ENCODE data around the gene GRIFIN.

Gene GRIFIN

GRCh38 chr7:2512179-2512661 lies 36.0 kb upstream of the GRIFIN start:
- DNase-seq (ENCODE audit: low read depth) = no peak
- no peak overlapping the region for H3K4me3 ChIP-seq (ENCODE audit: low read depth, low read length)
- no peak for TF ChIP-seq CTCF (IDR thresholded peaks at IDR 0.05; ENCODE audit: control insufficient read depth, extremely low read depth, insufficient read depth)

- no peak for TF ChIP-seq CTCF (IDR thresholded peaks at IDR 0.05; ENCODE audit: control insufficient read depth, extremely low read depth, insufficient read depth)
- DNase-seq (ENCODE audit: low read depth) = no peak
- no peak overlapping the region for H3K4me3 ChIP-seq (ENCODE audit: low read depth, low read length)
Measured at GRCh38 chr7:2511769-2512168, 35.6 kb upstream of the GRIFIN start.

- H3K4me3 ChIP-seq (ENCODE audit: low read depth, low read length) = no peak overlapping the region
- no peak for DNase-seq (ENCODE audit: low read depth)
- no peak for TF ChIP-seq CTCF (IDR thresholded peaks at IDR 0.05; ENCODE audit: control insufficient read depth, extremely low read depth, insufficient read depth)
Measured at GRCh38 chr7:2510909-2511768, 34.9 kb upstream of the GRIFIN start.

- no peak for DNase-seq (ENCODE audit: low read depth)
Measured at GRCh38 chr7:2510130-2510776, 34.1 kb upstream of the GRIFIN start.

GRCh38 chr7:2509298-2509906 lies 33.2 kb upstream of the GRIFIN start:
- DNase-seq (ENCODE audit: low read depth) = no peak
- H3K4me3 ChIP-seq (ENCODE audit: low read depth, low read length) = no peak overlapping the region
- no peak for TF ChIP-seq CTCF (IDR thresholded peaks at IDR 0.05; ENCODE audit: control insufficient read depth, extremely low read depth, insufficient read depth)

More at GRCh38 chr7:2510130-2510776, 34.1 kb upstream of the GRIFIN start:
- no peak for TF ChIP-seq CTCF (IDR thresholded peaks at IDR 0.05; ENCODE audit: control insufficient read depth, extremely low read depth, insufficient read depth)
- no peak overlapping the region for H3K4me3 ChIP-seq (ENCODE audit: low read depth, low read length)

- DNase-seq (ENCODE audit: low read depth) = no peak
- no peak overlapping the region for H3K4me3 ChIP-seq (ENCODE audit: low read depth, low read length)
- no peak for TF ChIP-seq CTCF (IDR thresholded peaks at IDR 0.05; ENCODE audit: control insufficient read depth, extremely low read depth, insufficient read depth)
Measured at GRCh38 chr7:2508327-2509215, 32.4 kb upstream of the GRIFIN start.

Data from LNCaP clone FGC (cell line).